GDM1 (cell line): ENCODE results near the gene SCD5.
A peak's percentile ranks its signal among the peaks of the same experiment; 100 is the strongest.

Experiments
- DNase-seq: peaks from one replicate; lab custom pipeline; 2025; lab: John Stamatoyannopoulos, UW

The SCD5 gene

GRCh38 chr4:82630079-82630478, 168.5 kb downstream of the SCD5 start:
- DNase-seq = no peak

- DNase-seq = no peak
Measured at GRCh38 chr4:82629238-82630000, 169.2 kb downstream of the SCD5 start.

GRCh38 chr4:82626251-82626868, 172.2 kb downstream of the SCD5 start:
- DNase-seq = no peak

- DNase-seq = no peak
Measured at GRCh38 chr4:82624819-82625218, 173.8 kb downstream of the SCD5 start.

- no peak for DNase-seq
Measured at GRCh38 chr4:82623121-82623683, 175.4 kb downstream of the SCD5 start.

GRCh38 chr4:82621251-82621650, 177.3 kb downstream of the SCD5 start:
- no peak for DNase-seq

GRCh38 chr4:82620126-82620735, 178.4 kb downstream of the SCD5 start:
- DNase-seq = no peak

- no peak for DNase-seq
Measured at GRCh38 chr4:82618103-82618720, 180.4 kb downstream of the SCD5 start.

- no peak for DNase-seq
Measured at GRCh38 chr4:82614838-82615449, 183.7 kb downstream of the SCD5 start.

GRCh38 chr4:82613121-82613520, 185.5 kb downstream of the SCD5 start:
- no peak for DNase-seq

- no peak for DNase-seq
Measured at GRCh38 chr4:82611982-82612381, 186.6 kb downstream of the SCD5 start.

- DNase-seq = no peak
Measured at GRCh38 chr4:82611527-82611926, 187.1 kb downstream of the SCD5 start.

- no peak for DNase-seq
Measured at GRCh38 chr4:82610041-82610440, 188.6 kb downstream of the SCD5 start.

- no peak for DNase-seq
Measured at GRCh38 chr4:82606622-82607021, 192.0 kb downstream of the SCD5 start.

GRCh38 chr4:82604522-82604921, 194.1 kb downstream of the SCD5 start:
- DNase-seq = no peak

GRCh38 chr4:82601242-82602015, 197.2 kb downstream of the SCD5 start:
- DNase-seq = no peak

GRCh38 chr4:82599336-82599735, 199.3 kb downstream of the SCD5 start:
- peak; percentile 8 for DNase-seq

- no peak for DNase-seq
Measured at GRCh38 chr4:82594456-82594855, 204.1 kb downstream of the SCD5 start.

GRCh38 chr4:82593411-82593810, 205.2 kb downstream of the SCD5 start:
- no peak for DNase-seq

- no peak for DNase-seq
Measured at GRCh38 chr4:82592639-82593038, 206.0 kb downstream of the SCD5 start.

GRCh38 chr4:82591592-82591991, 207.0 kb downstream of the SCD5 start:
- no peak for DNase-seq
